ENCODE data around the gene CAPG. TPM values are rescaled to one million over a fixed set of nuclear protein-coding genes. Genes with fewer than 3 reads are reported as not detected.

Gene CAPG
- total RNA-seq, 1 donor, result 122 TPM

- no peak for DNase-seq (ENCODE audit: low read depth in 2 of 3, low spot score in 2 of 3)
Measured at GRCh38 chr2:85439025-85439472, 28.9 kb upstream of the CAPG start.

- no peak for DNase-seq (ENCODE audit: low read depth in 2 of 3, low spot score in 2 of 3)
Measured at GRCh38 chr2:85438201-85439024, 28.2 kb upstream of the CAPG start.

GRCh38 chr2:85437488-85438200 is 27.5 kb upstream of the CAPG start:
- DNase-seq (ENCODE audit: low read depth in 2 of 3, low spot score in 2 of 3), result peak; percentile 72 to 93 (median 93)

- DNase-seq (ENCODE audit: low read depth in 2 of 3, low spot score in 2 of 3), result no peak
Measured at GRCh38 chr2:85436836-85437487, 26.8 kb upstream of the CAPG start.

GRCh38 chr2:85435981-85436835 is 26.0 kb upstream of the CAPG start:
- no peak for DNase-seq (ENCODE audit: low read depth in 2 of 3, low spot score in 2 of 3)

GRCh38 chr2:85435220-85435958 is 25.2 kb upstream of the CAPG start:
- DNase-seq (ENCODE audit: low read depth in 2 of 3, low spot score in 2 of 3), result peak in 1 of 3 donors; percentile 24

- DNase-seq (ENCODE audit: low read depth in 2 of 3, low spot score in 2 of 3), result peak in 1 of 3 donors; percentile 27
Measured at GRCh38 chr2:85434696-85435095, 24.5 kb upstream of the CAPG start.

- no peak for DNase-seq (ENCODE audit: low read depth in 2 of 3, low spot score in 2 of 3)
Measured at GRCh38 chr2:85433511-85434089, 23.4 kb upstream of the CAPG start.

GRCh38 chr2:85431570-85432205 is 21.5 kb upstream of the CAPG start:
- no peak for DNase-seq (ENCODE audit: low read depth in 2 of 3, low spot score in 2 of 3)

- DNase-seq (ENCODE audit: low read depth in 2 of 3, low spot score in 2 of 3), result no peak
Measured at GRCh38 chr2:85430752-85431569, 20.8 kb upstream of the CAPG start.

GRCh38 chr2:85429924-85430289 is 19.7 kb upstream of the CAPG start:
- DNase-seq (ENCODE audit: low read depth in 2 of 3, low spot score in 2 of 3), result no peak

- DNase-seq (ENCODE audit: low read depth in 2 of 3, low spot score in 2 of 3), result no peak
Measured at GRCh38 chr2:85429213-85429923, 19.2 kb upstream of the CAPG start.

GRCh38 chr2:85428343-85428881 is 18.2 kb upstream of the CAPG start:
- DNase-seq (ENCODE audit: low read depth in 2 of 3, low spot score in 2 of 3), result peak in 1 of 3 donors; percentile 21

GRCh38 chr2:85427300-85427835 is 17.2 kb upstream of the CAPG start:
- no peak for DNase-seq (ENCODE audit: low read depth in 2 of 3, low spot score in 2 of 3)

GRCh38 chr2:85425588-85425987 is 15.4 kb upstream of the CAPG start:
- DNase-seq (ENCODE audit: low read depth in 2 of 3, low spot score in 2 of 3), result no peak

- DNase-seq (ENCODE audit: low read depth in 2 of 3, low spot score in 2 of 3), result peak in 1 of 3 donors; percentile 46
Measured at GRCh38 chr2:85423525-85423924, 13.4 kb upstream of the CAPG start.

GRCh38 chr2:85422072-85422457 is 11.9 kb upstream of the CAPG start:
- no peak for DNase-seq (ENCODE audit: low read depth in 2 of 3, low spot score in 2 of 3)

Data from hematopoietic multipotent progenitor cell (in vitro differentiated cells).